ENCODE results near the gene TUSC2.

Gene TUSC2, protein sequence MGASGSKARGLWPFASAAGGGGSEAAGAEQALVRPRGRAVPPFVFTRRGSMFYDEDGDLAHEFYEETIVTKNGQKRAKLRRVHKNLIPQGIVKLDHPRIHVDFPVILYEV

DNA sequence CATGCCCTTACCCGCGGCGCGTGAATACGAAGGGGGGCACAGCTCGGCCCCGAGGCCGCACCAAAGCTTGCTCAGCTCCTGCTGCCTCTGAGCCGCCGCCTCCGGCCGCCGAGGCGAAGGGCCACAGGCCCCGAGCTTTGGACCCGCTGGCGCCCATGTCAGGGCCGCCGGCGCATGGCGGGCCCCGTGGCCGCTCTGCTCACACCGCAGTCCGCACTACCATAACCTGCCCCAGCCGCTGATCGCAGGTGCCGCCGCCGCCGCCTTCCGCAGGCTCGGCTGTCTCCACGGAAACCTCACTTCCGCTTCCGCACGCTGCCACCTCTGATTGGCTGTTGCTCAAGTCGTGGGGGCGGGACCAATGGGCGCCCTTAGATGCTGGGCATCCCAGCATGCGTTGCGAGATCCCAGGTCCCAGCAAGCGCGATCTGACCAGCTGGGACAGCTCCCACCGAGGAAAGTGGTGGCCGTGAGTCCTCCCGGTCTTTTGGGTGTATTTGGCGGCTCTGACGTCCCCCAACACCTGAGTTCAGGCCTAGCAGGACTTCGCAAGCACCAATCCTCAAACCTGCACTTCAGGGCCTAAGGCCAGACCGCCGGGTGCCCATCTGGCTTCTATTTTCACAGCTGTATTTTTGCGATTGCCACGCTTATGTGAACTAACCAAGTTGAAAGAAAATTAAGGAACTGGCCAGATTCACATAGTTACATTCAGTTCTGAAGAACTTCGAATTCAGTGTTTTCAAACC is at the start of gene TUSC2:
Gene TUSC2 (minus strand): TSS at position 281 of the 749 bp plus-strand sequence. CDS start 124 bp downstream, at position 157.
- peak within 1 kb of the TSS; percentile 85 for H3K4me3 Mint-ChIP-seq
- H3K36me3 Mint-ChIP-seq = peaks cover 9% of the 10 kb centered on the region
- H3K27me3 Mint-ChIP-seq = no peaks in the 10 kb centered on the region
- H3K4me1 Mint-ChIP-seq = peaks cover 14% of the 10 kb centered on the region
- ATAC-seq (ENCODE audit: low read depth) (peak; percentile 95), DNase-seq (ENCODE audit: low spot score in 2 of 2) (peak; percentile 89 to 92)
- peak within 1 kb of the TSS; percentile 43 for H3K27ac Mint-ChIP-seq
- no peaks in the 10 kb centered on the region for H3K9me3 Mint-ChIP-seq

DNA sequence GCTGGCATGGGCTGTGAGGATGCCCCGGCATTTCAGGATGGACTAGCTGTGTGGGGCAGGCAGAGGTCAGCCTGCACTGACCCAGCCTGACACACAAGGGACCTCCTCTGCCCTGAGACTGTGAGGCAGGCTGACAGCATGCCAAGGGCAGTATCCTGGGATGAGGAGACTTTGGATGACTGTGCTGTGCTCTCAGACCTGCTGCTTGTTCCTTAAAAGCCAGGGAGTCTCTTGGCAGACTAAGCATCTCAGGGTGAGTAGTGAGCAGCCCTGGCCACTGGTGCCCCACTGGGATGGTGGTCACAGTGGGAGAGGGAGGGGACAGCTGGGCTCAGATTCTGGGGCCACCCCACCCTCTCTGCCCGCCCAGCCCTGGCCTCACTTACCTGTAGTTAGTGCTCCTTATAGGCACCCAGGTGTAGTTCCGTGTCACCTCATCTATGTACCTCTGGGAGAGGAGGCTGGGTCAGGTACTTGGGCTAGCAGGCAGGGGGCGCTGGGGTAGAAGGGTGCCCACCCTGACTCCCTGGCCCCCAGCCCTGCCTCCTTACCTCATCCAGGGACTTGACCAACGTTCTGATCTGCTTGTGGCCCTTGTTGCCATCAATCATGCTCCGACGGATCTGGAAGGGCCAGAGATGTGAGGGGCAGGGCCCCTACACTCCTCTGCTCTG is 47.4 kb upstream of the TUSC2 start:
- DNase-seq (ENCODE audit: low spot score in 2 of 2) = no peak
- Mint-ChIP-seq H3K9me3 (no peaks in the 10 kb centered on the region), H3K27ac (no peak overlapping the region), H3K4me3 (no peak overlapping the region), H3K27me3 (peaks cover 13% of the 10 kb centered on the region), H3K36me3 (no peaks in the 10 kb centered on the region), H3K4me1 (peaks cover 7% of the 10 kb centered on the region)
- peak; percentile 47 for ATAC-seq (ENCODE audit: low read depth)

DNA sequence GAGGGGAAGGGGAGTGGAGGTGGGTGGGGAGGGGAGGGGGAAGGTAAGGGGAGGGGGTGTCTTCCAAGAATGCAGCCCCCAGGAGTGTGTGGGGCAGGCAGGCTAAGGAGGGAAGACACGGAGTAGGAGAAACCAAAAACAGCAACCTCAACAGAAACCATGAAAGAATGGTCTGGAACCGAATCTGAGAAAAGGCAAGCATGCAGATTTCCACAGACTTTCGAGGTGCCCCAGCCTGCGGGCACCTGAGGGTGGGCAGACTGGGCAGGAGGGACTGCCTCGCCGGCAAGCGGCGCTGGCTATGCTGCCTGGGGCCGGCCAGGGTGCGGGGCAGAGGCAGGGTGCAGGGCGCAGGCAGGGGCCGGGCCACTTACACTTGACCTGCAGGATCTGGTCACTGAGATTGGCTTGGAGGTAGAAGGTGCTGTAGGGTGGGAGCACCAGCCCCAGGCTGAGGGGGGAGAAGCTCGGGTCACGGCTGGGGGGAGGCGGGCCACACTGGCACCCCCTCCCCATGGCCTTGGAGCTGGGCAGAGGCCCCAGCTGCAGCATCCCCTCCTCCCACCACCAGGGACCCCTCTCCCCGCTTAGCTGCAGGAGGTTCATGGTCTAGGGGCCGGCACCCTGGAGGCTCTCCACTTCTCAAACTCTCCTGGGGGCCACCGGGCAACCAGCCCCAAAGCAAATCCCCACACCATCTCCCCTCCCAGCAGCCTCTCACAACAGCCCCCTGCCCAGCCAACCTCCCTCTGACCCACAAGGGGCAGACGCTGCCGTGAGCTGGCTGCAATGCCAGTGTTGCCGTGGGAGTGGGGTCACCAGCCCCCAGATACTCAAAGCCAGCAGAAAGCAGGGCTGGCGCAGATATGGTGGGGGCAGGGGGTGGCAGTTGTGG is 46.6 kb upstream of the TUSC2 start:
- Mint-ChIP-seq H3K9me3 (no peaks in the 10 kb centered on the region), H3K27me3 (peaks cover 13% of the 10 kb centered on the region), H3K4me3 (no peak overlapping the region), H3K36me3 (no peaks in the 10 kb centered on the region), H3K4me1 (peaks cover 7% of the 10 kb centered on the region), H3K27ac (no peak overlapping the region)
- no peak for DNase-seq (ENCODE audit: low spot score in 2 of 2)
- no peak for ATAC-seq (ENCODE audit: low read depth)

DNA sequence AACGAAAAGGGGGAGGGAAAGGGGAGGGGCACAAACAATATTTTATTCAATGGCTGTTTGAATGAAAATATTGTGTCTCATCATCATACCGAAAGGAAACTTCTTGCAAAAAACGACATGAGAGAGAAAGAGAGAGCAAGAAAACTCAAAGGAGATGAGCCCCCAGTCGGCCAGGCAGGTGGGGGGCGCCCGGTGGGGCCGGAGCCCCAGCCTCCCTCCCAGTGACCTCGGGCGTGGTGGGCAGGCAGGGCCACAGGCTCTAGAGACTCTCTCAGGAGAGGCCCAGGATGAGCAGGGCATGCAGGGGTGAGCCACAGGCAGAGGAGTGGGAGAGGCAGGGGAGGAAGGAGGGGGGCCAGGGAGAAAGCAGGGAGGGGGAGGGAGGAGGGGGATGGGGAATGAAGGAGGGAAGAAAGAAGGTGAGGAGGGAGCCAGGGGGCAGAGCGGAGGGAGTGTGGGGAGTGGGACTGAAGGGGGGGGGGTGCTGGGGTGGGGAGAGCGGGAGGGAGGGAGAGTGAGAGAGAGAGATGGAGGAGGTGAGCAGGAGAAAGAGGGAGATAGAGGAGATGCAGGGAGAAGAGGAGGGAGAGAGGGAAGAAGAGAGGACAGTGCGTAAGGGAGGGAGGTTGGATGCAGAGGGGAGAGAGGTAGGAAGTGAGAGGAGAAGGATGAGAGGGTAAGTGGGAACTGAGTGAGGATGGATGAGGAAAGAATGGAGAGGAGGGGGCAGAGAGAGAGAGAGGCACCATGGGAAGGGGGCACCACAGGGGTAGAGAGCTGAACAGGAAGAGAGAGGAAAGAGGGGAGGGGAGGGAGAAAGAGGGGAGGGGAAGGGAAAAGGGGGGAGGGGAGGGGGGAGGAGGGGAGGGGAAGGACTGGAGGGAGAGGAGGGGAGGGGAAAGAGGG is 45.4 kb upstream of the TUSC2 start:
- Mint-ChIP-seq H3K4me1 (peaks cover 8% of the 10 kb centered on the region), H3K27ac (peak overlapping the region; percentile 9), H3K27me3 (peaks cover 16% of the 10 kb centered on the region), H3K36me3 (no peaks in the 10 kb centered on the region), H3K4me3 (no peak overlapping the region), H3K9me3 (no peaks in the 10 kb centered on the region)
- ATAC-seq (ENCODE audit: low read depth) = no peak
- no peak for DNase-seq (ENCODE audit: low spot score in 2 of 2)

DNA sequence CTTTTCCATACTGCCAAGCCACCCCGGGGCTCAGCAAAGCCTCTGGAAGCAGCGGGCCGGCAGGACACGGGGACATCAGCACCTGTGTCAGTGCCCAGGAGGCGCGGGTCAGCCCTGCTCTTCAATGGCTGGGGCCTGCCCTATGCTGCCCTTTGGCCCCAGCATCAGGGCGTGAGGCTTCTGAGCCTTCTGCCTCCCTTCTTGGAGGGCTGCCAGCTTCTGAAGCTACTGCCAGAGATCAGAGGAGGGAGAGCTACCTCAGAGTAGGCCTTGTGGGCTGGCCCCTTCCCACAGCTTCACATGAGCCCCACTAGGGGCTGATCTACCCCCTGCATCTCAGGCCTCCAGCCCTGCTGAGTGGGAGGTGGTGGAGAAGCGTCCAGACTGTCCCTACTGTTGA is 44.3 kb upstream of the TUSC2 start:
- Mint-ChIP-seq H3K36me3 (no peaks in the 10 kb centered on the region), H3K27ac (no peak overlapping the region), H3K4me3 (no peak overlapping the region), H3K27me3 (peaks cover 14% of the 10 kb centered on the region), H3K9me3 (no peaks in the 10 kb centered on the region), H3K4me1 (peaks cover 10% of the 10 kb centered on the region)
- DNase-seq (ENCODE audit: low spot score in 2 of 2) = no peak
- ATAC-seq (ENCODE audit: low read depth) = no peak

DNA sequence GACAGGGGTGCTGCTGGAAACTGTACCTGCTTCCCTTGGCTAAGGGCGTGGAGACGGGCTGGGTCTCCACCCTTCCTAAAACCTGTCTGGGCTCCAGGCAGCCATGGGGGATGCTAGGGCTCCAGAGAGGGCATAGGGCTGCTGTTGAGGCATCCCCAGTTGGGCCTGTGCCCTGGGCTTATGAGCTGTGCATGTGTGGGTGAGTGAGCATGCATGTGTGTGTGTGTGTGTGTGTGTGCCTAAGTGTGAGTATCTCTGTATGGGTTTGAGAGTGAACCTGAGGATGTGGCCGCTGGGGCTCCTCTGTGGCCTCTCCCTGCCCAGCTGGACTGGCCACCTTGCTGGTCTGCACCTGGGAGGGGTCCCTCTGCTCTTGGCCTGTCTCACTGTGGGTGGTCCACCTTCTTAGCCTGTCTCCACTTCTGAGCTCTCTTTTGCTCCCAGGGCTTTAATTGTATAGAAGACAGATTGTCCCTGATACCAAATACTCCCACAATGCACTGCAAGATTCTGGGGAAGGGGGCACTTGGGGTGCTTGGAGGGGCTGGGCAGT is 43.2 kb upstream of the TUSC2 start:
- ATAC-seq (ENCODE audit: low read depth) = no peak
- peaks cover 11% of the 10 kb centered on the region for H3K4me1 Mint-ChIP-seq
- no peak overlapping the region for H3K4me3 Mint-ChIP-seq
- no peaks in the 10 kb centered on the region for H3K9me3 Mint-ChIP-seq
- no peak for DNase-seq (ENCODE audit: low spot score in 2 of 2)
- no peak overlapping the region for H3K27ac Mint-ChIP-seq
- H3K27me3 Mint-ChIP-seq = peaks cover 14% of the 10 kb centered on the region
- H3K36me3 Mint-ChIP-seq = no peaks in the 10 kb centered on the region

DNA sequence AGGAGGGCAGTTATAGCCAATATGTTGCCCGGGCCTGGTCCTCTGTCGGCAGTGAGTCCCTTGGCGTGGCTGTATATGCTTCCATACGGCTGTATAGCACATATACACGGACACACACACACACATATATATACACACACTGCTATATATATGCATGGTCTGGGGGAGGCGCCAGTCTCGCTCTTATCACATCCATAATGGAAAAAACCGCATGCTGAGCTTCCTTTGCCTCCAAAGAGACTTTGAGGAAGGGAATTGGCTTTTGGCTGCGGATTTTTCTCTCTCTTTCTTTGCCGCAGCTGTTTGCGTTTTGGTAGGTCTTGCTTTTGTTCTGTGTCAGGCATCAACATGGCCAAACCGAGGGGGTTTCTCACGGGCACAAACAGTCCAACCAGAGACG is 42.6 kb upstream of the TUSC2 start:
- ATAC-seq (ENCODE audit: low read depth) (no peak), DNase-seq (ENCODE audit: low spot score in 2 of 2) (no peak)
- no peak overlapping the region for H3K4me3 Mint-ChIP-seq
- H3K9me3 Mint-ChIP-seq = no peaks in the 10 kb centered on the region
- peaks cover 16% of the 10 kb centered on the region for H3K4me1 Mint-ChIP-seq
- H3K36me3 Mint-ChIP-seq = no peaks in the 10 kb centered on the region
- H3K27me3 Mint-ChIP-seq = peaks cover 14% of the 10 kb centered on the region
- no peak overlapping the region for H3K27ac Mint-ChIP-seq

DNA sequence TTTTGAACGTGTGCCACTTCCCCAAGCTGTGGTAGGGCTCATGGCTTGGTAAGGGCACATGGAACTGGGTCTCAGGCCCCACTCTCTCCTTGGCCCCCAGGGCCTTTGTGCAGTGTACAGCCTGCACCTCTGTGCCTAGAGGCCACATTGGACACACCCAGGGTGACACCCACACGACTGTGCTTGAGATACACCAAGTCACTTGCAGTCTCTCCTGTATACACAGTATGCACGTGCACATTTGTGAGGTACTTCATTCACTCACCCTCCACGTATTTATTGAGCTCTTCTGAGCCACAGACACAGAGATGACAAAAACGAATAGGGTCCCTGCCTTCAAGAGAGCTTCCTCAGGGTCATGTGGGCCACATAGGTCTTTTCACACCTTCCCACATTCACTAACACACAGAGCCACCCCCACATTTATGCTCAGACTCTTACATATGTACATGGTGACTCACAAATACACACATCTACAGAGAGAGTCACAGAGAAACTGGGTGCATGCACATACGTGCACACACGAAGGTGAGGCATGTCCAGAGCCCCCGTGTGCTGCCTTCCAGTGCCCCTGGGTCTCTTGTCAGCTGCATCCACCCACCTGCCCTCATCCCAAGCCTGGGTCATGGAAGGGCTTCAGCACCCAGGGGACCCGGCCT is 41.1 kb upstream of the TUSC2 start:
- no peak overlapping the region for H3K27ac Mint-ChIP-seq
- H3K4me3 Mint-ChIP-seq = no peak overlapping the region
- no peak for DNase-seq (ENCODE audit: low spot score in 2 of 2)
- no peaks in the 10 kb centered on the region for H3K36me3 Mint-ChIP-seq
- no peaks in the 10 kb centered on the region for H3K9me3 Mint-ChIP-seq
- peaks cover 20% of the 10 kb centered on the region for H3K4me1 Mint-ChIP-seq
- H3K27me3 Mint-ChIP-seq = peaks cover 14% of the 10 kb centered on the region
- ATAC-seq (ENCODE audit: low read depth) = no peak

DNA sequence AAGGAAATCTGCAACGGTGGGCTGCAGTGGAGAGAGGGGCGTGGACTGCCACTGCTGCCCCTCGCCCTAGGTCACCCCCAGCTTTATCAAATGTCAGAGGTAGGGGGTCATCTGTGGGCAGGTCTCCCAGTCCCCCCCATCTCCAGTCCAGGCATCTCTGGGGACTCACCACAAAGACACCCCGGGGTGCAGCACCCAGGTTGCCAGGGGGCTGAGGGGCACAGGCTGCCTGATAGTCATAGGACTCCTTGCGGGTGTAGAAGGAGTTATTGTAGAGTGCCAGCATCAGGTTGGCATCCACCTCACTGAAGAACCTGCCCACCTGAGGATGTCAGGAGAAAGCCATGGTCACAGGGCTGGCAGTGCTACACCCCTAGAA is 37.8 kb upstream of the TUSC2 start:
- no peaks in the 10 kb centered on the region for H3K9me3 Mint-ChIP-seq
- ATAC-seq (ENCODE audit: low read depth) (no peak), DNase-seq (ENCODE audit: low spot score in 2 of 2) (no peak)
- no peaks in the 10 kb centered on the region for H3K36me3 Mint-ChIP-seq
- H3K27ac Mint-ChIP-seq = peak overlapping the region; percentile 91
- peak overlapping the region; percentile 88 for H3K4me3 Mint-ChIP-seq
- H3K4me1 Mint-ChIP-seq = peaks cover 18% of the 10 kb centered on the region
- H3K27me3 Mint-ChIP-seq = peaks cover 4% of the 10 kb centered on the region

DNA sequence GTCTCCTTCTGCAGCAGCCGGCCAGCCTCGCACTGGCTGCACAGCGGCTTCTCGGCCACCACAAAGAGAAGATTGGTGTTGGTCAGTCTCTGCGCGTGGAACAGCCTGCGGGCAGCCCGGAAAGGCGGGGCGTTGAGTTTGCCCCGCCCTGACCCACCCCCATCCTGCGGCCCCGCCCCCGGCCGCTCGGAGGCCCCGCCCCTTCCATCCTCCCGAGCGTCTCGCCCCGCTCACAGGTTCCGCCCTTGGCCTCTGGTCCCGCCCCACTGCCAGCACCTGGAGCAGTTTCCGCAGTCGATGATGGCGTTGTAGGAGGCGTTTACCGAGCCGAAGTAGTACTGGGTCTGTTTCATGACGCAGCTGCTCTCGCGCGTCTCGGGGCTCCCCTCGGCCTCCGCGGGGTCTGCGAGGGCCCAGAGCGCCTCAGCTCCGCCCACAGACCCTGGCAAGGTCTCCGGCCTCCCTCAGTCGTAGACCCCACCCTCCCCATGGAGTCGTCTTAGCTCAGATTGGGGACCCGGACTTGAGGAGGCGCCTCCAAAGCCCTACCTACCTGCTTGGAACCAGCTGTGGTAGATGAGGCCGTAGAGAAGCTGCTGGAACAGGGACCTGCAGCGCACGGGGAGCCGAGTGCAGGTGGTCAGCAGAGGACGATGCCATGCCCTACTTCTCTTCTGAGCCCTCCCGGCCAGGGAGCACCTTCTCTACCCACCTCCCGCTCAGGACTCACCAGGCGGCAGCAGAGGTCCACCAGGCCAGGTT is 37.2 kb upstream of the TUSC2 start:
- Mint-ChIP-seq H3K4me3 (peak overlapping the region; percentile 88), H3K9me3 (no peaks in the 10 kb centered on the region), H3K4me1 (peaks cover 18% of the 10 kb centered on the region), H3K27me3 (peaks cover 4% of the 10 kb centered on the region), H3K27ac (peak overlapping the region; percentile 91), H3K36me3 (no peaks in the 10 kb centered on the region)
- peak; percentile 97 for ATAC-seq (ENCODE audit: low read depth)
- peak; percentile 88 to 92 for DNase-seq (ENCODE audit: low spot score in 2 of 2)

DNA sequence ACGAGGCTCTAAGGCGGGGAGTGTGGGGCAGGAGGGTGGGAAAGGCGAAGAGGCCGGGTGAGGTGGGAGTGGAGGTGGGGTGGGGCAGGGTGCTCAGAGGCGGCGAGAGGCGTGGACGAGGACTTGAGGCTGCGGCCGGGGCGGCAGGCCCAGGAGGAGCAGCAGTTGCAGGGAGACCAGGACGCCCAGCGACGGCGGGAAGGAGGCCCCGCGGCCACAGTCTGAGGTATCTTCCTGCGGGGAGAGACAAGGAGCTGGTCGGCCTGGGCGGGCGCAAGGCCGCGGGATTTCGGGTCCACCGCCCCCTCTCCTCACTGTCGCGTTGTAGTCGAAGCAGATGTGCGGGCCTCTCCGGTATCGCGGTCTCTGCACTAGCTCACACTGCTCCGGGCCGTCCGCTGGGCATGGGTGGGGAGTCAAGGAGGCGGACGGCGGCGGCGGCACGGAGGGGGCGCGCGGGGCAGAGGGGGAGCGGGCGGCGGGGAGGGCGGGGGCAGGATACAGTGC is 36.6 kb upstream of the TUSC2 start:
- H3K4me1 Mint-ChIP-seq = peaks cover 20% of the 10 kb centered on the region
- no peaks in the 10 kb centered on the region for H3K9me3 Mint-ChIP-seq
- H3K36me3 Mint-ChIP-seq = no peaks in the 10 kb centered on the region
- peak; percentile 4 for ATAC-seq (ENCODE audit: low read depth)
- peak overlapping the region; percentile 91 for H3K27ac Mint-ChIP-seq
- H3K27me3 Mint-ChIP-seq = peaks cover 4% of the 10 kb centered on the region
- peak overlapping the region; percentile 88 for H3K4me3 Mint-ChIP-seq
- no peak for DNase-seq (ENCODE audit: low spot score in 2 of 2)

DNA sequence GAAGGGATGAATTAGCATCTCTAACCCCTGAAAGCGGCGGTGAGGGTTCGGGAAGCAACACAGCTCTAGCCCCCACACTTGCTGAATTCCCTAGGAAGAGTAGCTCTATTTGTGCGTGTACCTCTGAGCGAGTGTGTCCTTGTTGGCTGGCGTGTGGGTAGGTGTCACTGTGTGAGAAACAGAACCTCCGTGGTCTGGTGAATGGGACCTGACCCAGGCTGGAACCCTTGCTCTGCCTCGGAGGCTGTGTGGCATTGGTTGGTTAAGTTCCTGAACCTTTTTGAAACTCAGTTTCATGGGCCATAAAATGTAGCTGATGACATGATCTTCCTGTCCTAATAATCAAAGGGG is 31.7 kb upstream of the TUSC2 start:
- Mint-ChIP-seq H3K36me3 (peaks cover 4% of the 10 kb centered on the region), H3K27ac (peak overlapping the region; percentile 93), H3K4me1 (peaks cover 32% of the 10 kb centered on the region), H3K9me3 (no peaks in the 10 kb centered on the region), H3K4me3 (peak overlapping the region; percentile 99), H3K27me3 (no peaks in the 10 kb centered on the region)
- ATAC-seq (ENCODE audit: low read depth) (peak; percentile 13), DNase-seq (ENCODE audit: low spot score in 2 of 2) (no peak)
